Activated CD8-positive, alpha-beta memory T cell treated with anti-CD3 and anti-CD28 coated beads for 48 hours (primary cell): Measurements from ENCODE around the gene ATRNL1.
"Not testable (repeated sequence)": the region's sequence is repeated elsewhere in the genome, so short reads cannot be mapped to it uniquely, and the experiment has no call there.

Source experiments
- DNase-seq, 3 experiments: peaks; one replicate each; pipeline ENCODE4 v3.0.0-alpha.2; 2020; ENCODE audit warnings: low read depth in 2 of 3, low spot score in 2 of 3

The ATRNL1 gene

DNA sequence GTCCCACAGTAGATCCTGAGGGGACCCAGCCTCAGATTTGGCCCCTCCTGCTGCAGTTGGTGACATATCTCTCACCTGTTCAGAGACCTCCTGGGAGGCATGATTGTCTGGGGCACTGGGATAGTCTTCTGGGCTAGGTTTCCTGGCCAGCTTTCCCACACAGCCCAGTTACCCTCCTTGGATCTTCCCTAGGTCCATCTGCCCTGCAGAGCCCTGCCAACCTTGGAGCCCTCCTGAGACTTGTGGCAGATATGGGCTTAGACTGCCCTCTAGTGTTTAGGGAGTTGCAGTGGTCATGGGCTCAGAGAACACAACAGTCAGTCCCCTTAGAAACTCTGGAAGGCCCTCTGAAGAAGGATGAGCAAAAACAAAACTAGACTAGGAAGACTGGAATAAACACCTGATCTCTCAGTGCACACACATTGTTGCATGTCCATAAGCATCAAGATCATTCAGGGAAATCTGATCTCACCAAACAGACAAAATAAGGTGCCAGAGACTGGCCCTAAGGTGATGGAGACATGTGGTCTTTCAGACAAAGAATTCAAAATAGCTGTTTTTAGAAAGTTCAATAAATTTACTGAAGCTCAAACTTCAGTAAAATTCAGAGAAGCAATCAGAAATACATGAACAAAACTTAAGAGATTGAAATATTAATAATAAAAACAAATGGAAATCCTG, 324.6 kb downstream of the ATRNL1 start:
- DNase-seq = no peak

DNA sequence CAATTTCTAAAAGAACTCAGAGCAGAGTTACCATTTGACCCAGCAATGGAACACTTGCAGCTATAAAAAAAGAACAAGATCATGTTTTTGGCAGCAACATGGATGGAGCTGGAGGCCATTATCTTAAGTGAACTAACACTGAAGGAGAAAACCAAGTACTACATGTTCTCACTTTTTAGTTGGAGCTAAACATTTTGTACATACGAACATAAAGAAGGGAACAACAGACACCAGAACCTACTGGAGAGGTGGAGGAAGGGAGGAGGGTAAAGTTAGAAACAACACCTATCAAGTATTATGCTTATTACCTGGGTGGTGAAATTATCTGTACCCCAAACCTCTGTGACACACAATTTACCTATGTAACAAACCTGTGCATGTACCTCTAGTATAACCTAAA, 329.5 kb downstream of the ATRNL1 start:
- DNase-seq = no peak

DNA sequence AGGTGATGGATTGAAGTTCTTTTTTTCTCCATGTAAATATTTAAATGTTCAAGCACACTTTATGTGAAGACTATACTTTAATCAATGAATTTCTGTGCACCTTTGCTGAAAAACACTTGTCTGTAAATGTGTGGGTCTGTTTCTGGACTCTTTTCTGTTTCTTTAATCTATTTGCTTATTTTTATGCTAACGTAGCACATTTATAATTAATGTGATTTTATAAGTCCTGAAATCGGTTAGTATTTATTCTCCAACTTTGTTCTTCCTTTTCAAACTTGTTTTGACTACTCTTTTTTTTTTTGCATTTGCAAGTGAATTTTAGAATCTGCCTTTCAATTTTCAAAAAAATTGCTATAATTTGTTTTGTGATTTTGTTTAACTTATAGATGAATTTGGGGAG, 334.4 kb downstream of the ATRNL1 start:
- no peak for DNase-seq

DNA sequence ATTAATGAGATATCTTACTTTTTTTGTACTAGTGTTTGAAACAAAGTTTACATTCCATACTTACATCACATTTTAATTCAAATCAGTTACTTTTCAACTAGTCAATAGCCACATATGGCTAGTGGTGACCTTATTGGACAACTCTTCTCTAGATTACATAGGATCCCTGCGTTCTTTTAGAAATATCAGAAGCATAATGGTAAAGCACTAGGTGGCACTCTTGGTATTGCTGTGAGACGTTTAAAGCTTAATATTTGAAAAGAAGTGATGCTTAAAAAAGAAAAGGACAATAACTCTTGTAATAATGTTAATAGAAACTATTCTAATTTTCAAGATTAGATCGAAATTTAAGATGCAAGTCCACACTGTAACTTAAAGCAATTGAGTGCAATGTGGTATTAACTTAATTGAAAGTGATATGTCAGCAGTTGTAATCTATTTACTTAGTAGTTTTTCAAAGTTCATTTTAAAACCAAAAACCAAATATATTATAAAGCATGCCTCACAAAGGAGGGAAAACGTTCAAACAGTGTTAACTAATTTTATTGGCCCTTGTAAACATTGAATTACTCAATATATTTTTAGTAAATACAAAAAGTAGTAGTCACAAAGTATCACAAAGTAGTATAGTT, 339.1 kb downstream of the ATRNL1 start:
- DNase-seq = no peak

DNA sequence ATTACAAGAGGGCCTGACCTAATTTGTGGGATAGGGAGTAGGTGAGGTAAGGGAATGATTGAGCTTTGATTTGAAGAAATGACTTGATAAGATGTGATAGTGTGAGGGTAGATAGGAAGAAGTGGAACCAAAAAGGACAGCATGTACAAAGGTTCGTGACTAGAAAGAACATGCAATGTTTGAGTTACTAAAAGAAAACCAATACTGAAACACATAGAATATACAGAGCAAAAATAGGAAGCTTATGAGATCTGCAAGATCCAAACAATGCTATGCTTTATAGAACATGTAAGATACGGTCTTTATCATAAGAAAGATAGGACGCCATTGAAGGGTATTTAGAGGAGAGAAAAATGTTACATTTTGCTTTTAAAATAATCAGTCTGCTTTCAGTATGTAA, 343.8 kb downstream of the ATRNL1 start:
- no peak for DNase-seq

DNA sequence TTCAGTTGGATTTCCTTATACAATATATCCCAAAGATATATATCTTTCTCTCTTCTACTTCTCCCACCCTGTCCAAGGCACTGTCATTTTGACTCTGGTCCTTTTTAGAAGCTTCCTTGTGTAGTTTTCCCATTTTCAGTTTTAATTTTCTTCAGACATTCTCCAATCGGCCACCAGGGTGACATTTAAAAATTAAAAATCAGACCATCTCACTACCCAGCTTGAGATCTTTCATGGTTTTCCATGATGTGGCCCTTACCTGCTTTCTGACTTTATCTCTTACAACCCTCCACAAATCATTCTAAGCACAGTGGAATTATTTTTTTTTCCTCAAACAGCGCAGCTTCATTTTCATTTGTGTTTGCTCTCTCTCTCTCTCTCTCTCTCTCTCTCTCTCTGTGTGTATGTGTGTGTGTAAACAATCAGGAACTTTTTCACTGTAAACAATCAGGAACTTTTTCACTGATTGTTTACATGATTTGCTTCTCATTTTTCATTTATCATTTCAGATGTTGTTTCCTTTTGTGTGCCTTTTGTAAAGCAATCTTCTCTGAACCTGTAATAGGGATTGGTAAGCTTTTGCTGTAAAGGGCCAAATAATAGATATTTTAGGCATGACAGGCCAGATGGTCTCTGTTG, 348.9 kb downstream of the ATRNL1 start:
- no peak for DNase-seq

DNA sequence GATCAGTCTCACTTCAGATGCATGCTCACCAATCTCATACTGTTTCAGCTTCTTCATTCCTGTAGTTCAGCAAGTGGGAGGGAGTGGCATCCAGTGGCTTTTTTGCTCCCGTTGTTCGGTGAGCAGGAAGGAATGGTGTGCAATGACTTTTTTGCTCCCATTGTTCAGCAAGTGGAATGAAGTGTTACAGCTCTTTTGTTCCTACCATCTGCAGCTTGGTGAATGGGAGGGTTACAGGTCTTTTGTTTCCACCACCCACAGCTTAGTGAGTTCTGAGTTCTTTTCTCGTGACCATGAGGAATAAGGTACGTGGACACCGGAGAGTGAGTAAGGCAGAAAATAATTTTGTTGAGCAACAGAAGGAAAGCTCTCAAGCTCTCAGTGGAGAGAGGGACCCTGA, 363.6 kb downstream of the ATRNL1 start:
- DNase-seq = no peak

DNA sequence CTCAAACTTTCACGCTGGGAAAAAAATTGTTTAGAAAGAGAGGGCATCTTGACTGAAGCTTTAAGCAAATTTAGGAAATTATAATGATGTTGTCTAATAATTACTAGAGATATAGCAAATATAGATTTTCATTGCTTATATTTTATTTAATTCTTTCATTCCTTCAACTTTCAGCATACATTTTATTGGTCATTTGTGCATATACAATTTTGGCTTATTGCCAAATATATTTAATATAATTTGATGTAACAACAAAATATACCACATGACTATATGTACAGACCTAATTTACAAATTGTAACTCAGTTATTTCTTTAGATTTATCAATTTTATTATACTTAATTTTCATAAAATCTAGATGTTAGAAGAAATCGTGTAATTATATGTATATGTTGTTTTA, 390.1 kb downstream of the ATRNL1 start:
- no peak for DNase-seq

DNA sequence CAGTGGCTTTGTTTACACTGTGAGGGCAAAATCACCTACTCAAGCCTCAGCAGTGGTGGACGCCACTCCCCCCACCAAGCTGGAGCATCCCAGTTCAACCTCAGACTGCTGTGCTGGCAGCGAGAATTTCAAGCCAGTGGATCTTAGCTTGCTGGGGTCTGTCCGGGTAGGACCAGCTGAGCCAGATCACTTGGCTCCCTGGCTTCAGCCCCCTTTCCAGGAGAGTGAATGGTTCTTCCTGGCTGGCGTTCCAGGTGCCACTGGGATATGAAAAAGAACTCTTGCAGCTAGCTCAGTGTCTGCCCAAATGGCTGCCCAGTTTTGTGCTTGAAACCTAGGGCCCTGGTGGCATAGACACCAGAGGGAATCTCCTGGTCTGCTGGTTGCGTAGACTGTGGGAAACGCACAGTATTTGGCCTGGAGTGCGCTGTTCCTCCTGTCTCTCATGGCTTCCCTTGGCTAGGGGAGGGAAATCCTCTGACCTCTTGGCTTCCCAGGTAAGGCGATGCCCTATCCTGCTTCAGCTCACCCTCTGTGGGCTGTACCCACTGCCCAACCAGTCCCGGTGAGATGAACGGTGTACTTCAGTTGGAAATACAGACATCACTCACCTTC, 398.5 kb downstream of the ATRNL1 start:
- DNase-seq = no peak

DNA sequence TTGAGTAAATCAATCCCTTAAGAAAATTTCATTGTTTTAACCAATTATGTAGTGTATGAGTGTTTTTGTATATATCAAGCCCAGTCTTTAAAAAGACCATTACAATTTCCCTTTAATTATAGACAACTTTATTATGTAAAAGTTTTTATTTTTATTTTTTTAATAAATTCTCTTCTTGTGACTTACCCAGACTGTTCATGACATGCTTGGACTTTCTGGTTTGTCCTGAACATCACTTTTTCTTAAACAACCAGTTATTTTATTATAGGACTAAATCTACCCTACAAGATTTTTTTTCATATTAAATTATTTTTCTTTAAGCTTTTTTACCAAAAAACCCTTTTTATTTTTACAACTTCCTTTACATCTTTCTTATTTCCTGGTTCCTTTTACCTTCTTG, 410.4 kb downstream of the ATRNL1 start:
- no peak for DNase-seq

DNA sequence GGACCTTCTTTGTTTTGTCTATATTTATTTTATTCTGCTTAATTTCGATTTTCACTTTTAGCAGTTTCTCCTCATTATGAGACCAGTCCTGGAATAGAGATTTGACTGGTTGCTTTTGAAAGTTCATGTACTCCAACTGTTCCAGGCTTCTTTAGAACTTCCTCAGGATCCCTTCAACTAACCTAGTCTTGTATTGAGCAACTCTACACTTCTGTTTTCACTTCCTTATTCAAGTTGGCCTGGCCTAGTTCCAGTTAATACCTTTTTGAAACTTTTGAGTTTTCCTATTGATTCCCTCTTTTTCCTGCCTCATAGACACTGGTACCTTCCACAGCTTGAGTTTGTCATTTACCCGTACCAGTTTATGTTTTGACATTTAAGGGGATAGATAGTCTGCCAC, 421.7 kb downstream of the ATRNL1 start:
- DNase-seq = no peak

DNA sequence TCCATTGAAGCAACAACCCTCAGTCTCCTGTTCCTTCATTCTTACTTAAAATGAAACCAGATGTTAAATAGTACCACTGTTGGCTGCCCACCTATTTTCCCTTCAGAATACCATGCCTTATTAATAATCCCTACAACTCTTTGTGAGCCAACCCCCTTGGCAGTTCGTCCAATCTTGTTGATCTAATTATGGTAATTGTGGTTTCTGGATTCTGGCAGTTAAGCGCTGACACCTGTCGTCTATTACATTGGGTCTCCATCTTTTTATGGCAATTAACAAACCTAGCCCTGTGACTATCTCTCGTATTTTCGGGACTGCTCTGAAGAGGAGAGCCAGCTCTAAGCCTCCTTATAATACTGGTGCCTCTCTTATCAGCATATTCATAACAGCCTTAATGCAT, 432.0 kb downstream of the ATRNL1 start:
- no peak for DNase-seq

DNA sequence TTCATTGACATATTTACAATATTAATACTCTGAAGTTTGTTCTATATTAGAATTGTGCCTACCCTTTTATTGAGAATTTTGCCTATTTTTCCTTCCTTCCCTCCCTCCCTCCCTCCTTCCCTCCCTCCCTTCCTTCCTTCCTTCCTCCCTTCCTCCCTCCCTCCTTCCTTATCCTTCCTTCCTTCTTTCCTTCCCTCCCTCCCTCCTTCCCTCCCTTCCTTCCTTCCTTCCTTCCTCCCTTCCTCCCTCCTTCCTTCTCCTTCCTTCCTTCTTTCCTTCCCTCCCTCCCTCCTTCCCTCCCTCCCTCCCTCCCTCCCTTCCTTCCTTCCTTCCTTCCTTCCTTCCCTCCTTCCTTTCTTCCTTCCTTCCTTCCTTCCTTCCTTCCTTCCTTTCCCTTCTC, 434.5 kb downstream of the ATRNL1 start:
- not testable (repeated sequence) for DNase-seq

DNA sequence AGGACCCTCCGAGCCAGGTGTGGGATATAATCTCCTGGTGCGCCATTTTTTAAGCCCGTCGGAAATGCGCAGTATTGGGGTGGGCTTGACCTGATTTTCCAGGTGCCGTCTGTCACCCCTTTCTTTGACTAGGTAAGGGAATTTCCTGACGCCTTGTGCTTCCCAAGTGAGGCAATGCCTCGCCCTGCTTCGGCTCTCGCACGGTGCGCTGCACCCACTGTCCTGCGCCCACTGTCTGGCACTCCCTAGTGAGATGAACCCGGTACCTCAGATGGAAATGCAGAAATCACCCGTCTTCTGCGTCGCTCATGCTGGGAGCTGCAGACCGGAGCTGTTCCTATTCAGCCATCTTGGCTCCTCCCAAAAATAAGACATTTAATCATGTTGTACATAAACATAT, 443.2 kb downstream of the ATRNL1 start:
- DNase-seq = not testable (repeated sequence)

DNA sequence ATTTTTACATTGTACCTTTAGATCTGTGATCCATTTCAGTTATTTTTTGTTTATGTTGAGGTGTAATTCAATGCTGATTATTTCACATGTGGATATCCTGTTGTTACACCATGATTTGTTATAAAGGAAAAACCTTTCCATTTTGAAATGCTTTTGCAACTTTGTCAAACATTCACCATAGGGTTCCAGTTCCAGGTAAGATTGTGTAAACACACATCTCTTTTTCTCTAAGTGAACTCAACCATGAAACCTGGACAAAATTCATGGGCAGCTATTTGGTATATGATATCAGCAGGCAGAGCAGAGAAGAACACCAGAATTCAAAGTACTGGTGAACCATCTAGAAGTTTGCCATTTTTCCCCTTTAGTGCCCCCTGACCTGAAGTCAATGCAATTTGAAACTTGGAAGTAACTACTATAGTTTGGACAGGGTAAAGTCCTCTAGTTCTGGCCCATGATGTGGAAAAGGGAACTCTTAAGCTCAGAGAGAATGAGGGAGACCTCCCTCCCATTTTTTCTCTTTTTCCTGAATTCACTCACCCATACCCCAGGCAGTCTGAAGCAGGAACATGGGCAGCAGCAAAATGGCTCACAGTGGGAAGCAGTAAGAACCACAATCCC, 446.1 kb downstream of the ATRNL1 start:
- no peak for DNase-seq

DNA sequence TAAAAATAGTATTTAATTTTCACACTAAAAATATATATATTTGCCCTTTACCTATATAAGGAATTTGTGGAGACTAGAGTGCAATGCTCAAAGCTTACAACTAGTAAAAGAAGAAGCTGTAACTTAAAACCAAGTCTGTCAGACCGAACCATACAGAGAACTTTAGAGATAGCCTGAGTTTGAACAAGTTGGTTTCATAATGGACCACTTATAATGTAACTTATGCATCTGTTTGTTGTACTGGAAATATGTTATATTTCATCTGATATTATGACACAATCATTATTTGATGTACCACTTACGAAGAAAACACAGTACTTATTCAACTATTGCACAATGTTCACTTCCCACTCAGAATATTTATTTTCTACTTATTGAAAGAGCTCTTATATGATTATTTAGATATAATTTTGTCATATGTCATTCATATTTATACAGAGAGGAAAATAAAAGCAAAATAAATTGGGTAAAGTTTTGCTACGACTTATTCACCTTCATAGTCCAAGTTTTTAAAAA, 462.8 kb downstream of the ATRNL1 start:
- DNase-seq = no peak

DNA sequence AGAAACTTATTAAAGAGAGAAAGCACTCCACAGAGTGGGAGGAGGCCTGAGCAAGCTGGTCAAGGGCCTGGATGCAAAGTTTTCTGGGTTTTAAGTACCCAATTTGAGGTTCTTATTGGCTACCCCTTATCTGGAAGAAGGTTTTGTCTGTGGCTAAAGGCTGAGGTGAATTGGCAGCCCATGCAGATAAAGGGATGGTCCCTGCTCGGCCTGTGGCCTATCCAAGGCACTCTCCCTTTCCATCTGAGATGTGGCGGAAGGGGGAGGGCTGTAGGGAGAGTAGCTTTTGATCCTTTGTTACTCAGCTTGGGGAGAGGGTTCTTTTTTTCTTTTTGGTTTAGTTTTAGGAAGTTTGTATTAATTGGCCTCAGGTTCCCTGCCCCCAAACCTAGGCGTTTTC, 465.1 kb downstream of the ATRNL1 start:
- no peak for DNase-seq

DNA sequence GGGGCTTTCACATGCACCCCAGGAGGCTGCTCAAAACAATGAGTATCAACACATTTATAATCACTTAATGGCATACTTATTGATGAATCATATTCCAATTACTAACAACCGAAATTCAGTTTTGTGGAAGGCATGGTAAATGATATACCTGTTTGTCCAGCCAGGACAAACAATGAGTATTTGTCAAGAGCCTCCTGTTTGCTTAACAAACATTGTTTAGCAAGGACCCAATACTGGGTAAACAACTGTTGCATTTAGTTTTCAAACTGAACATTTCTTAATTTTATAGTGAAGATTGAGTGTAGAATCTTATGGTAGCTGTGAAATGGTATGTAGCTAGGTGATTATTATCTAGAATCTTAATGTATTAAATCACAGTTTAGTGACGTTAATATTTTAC, 473.7 kb downstream of the ATRNL1 start:
- no peak for DNase-seq

DNA sequence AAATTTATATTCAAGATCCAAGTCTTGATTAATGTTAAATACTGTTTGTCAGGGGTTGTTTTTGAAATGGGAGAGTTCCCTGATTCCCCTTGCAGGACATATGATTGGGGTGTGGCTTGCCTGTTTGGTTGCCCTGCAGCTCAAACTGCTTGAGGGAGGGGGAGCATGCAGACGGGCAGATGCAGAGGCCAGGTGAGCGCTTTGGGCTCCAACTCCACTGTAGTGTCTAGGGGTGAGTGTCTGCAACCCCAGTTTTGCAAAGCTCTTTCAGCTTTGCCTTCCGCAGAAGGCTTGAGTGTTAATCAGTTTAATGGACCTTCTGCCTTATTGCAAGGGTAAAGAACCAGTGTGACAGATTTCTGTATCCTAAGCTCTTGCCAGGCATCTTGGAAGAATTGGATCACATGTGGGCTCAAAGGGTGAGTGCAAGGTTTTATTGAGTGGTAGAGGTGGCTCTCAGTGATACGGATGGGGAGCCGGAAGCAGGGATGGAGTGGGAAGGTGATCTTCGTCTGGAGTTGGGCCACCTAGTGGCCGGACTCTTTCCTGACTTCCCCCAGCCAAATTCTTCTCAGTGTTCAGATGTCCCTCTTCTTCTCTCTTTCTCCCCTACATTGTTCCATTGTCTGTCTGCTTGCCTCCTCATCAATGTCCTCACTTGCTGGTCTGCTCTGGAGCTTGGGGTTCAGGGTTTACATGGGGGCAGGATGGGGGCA, 479.7 kb downstream of the ATRNL1 start:
- no peak for DNase-seq

DNA sequence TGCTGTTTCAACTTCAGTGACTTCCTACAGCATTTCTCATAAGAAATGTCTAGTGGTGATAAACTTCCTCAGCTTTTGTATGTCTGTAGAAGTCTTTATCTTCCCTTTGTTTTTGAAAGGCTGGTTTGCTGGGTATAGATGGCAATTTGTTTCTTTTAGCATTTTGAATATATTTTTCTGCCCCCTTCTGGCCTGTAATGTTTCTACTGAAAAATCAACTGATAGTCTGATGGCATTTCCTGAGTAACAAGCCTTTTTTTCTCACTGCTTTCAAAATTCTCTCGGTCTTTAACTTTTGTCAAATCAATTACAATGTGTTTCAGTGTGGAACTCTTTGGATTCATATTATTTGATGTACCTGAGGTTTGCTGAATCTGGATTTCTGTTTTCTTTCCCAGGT, 487.1 kb downstream of the ATRNL1 start:
- no peak for DNase-seq

DNA sequence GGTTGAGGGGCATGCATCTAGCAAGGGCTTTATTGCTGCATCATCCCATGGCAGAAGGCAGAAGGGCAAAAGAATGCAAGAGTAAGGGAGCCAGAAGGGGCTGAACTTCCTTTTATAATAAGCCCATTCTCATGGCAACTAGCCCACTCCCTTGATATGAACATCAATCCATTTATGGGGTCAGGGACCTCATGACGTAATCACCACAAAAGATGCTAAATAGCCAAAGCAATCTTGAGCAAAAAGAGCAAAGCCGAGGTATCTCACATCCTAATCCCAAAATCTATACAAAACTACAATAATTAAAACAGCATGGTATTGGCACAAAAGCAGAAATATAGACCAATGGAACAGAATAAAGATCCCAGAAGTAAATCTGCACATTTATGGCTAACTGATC, 499.9 kb downstream of the ATRNL1 start:
- DNase-seq = no peak
